HPDE6-E6E7 (cell line): ENCODE measurements around the gene P2RX7.
A peak's percentile ranks its signal among the peaks of the same experiment; 100 is the strongest.
"Not testable (repeated sequence)": the region's sequence is repeated elsewhere in the genome, so short reads cannot be mapped to it uniquely, and the experiment has no call there.

Experiments used
- DNase-seq: peaks from one replicate; pipeline ENCODE4 v3.0.0; 2011; ENCODE audit warnings: missing footprints; ENCODE audit errors: extremely low spot score

Gene P2RX7

GRCh38 chr12:121170611-121171260, 38.1 kb downstream of the P2RX7 start:
- peak; percentile 26 for DNase-seq

GRCh38 chr12:121172145-121172544, 39.5 kb downstream of the P2RX7 start:
- DNase-seq = no peak

GRCh38 chr12:121175383-121176119, 42.9 kb downstream of the P2RX7 start:
- no peak for DNase-seq

- DNase-seq = no peak
These were observed 44.3 kb downstream of the P2RX7 start for GRCh38 chr12:121176826-121177529.

- DNase-seq = no peak
These were observed 48.5 kb downstream of the P2RX7 start for GRCh38 chr12:121181181-121181580.

GRCh38 chr12:121182222-121182893, 49.7 kb downstream of the P2RX7 start:
- no peak for DNase-seq

GRCh38 chr12:121184425-121184824, 51.7 kb downstream of the P2RX7 start:
- peak; percentile 99 for DNase-seq

GRCh38 chr12:121184984-121185889, 52.6 kb downstream of the P2RX7 start:
- DNase-seq = no peak

GRCh38 chr12:121186826-121187225, 54.1 kb downstream of the P2RX7 start:
- DNase-seq = no peak

GRCh38 chr12:121187501-121187900, 54.8 kb downstream of the P2RX7 start:
- no peak for DNase-seq

GRCh38 chr12:121188227-121188626, 55.6 kb downstream of the P2RX7 start:
- no peak for DNase-seq

GRCh38 chr12:121189131-121189530, 56.5 kb downstream of the P2RX7 start:
- no peak for DNase-seq

GRCh38 chr12:121189619-121190155, 57.0 kb downstream of the P2RX7 start:
- no peak for DNase-seq

- DNase-seq = peak; percentile 70
These were observed 57.9 kb downstream of the P2RX7 start for GRCh38 chr12:121190523-121191031.

- no peak for DNase-seq
These were observed 58.5 kb downstream of the P2RX7 start for GRCh38 chr12:121191151-121191550.

- no peak for DNase-seq
These were observed 64.2 kb downstream of the P2RX7 start for GRCh38 chr12:121196902-121197301.

- DNase-seq = no peak
These were observed 66.3 kb downstream of the P2RX7 start for GRCh38 chr12:121198949-121199348.

GRCh38 chr12:121201140-121201539, 68.5 kb downstream of the P2RX7 start:
- DNase-seq = not testable (repeated sequence)

- no peak for DNase-seq
These were observed 70.0 kb downstream of the P2RX7 start for GRCh38 chr12:121202407-121203355.
